Hindlimb muscle (tissue), 1 donor: ENCODE results near the gene DAAM2. TPM values are rescaled to one million over a fixed set of nuclear protein-coding genes. Genes with fewer than 3 reads are reported as not detected.

Source experiments
- DNase-seq: peaks from one replicate; pipeline ENCODE4 v3.0.0-alpha.2; 2013
- polyA plus RNA-seq: library from polyadenylated mRNA; unstranded; fragments of 120-200 nt; gene quantifications from one replicate; pipeline ENCODE4 v1.2.1, GENCODE V29; 2013; ENCODE audit not compliant: insufficient read length

Gene DAAM2
- 43.2 TPM for polyA plus RNA-seq

DNA sequence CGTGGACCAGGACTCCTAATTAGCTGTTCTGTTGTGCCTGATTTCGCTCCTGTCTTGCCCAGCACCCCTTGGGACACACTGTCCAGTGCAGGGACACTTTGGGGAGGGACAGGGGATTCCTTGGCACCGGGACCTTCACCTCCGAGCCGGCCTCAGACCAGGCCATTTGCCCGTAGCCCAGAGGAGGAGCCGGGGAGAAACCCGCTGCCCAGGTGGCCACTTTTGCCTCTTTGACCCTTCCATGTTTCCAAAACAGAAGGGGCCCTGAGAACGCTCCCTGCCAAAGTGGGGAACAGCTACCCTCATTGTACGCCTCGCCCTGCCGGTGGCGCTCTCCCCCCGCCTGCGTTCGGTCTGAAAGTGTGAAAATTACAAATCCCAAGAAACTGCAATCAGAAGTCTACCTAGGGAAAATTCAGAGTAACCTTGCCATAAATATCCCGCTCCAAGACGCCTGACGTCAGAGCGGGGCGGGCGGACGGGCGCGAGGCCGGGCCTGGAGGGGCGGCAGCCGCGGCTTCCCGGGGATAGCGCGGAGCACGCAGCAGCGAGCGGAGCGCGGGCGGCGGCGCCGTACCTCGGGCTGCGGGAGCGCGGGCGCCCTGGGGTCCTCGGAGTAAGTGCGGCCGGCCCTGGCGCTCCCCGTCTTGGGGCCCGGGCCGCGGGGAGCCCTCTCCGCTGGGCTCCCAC, at the start of gene DAAM2:
Gene DAAM2, plus strand, starts transcription at position 527 of the 690 bp plus-strand sequence. CDS start 63,927 bp downstream, outside the sequence.
- DNase-seq, result peak; percentile 84

DNA sequence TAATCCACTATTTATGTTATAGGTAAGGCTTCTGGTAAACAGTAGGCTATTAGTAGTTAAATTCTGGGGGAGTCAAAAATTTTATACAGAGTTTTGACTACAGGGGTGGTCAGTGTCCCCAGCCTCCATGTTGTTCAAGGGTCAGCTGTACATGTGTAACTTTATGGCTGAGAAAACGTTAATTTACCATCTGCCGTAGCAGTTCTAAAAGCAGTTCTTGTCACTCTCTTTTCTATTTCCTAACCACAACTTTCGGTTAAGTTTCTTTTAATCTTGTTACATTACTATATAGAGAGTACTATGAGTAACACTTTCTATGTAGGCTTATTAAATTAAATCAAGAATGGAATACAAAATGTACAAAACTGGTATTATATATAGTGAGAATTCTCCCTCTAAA, 45.4 kb upstream of the DAAM2 start:
- no peak for DNase-seq

GRCh38 chr6:39752835-39753724, 39.1 kb upstream of the DAAM2 start:
- no peak for DNase-seq

DNA sequence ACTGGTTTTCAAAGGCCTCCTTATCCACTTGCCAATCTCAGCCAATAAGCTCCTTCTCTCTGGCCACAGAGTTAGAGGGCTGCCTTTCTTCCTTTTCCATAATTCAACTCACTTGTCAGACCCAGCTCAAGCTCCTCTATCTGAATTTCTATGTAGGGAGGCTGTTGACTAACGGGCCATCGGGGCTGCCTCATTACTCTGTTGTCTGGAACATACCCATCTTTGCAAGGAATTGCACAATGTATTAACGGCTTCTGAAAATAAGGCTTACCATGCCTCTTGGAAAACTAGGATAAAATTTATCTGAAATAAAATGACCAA, 38.5 kb upstream of the DAAM2 start:
- no peak for DNase-seq

- no peak for DNase-seq
These were observed 37.6 kb upstream of the DAAM2 start for GRCh38 chr6:39754514-39755115.

GRCh38 chr6:39755231-39755630, 36.9 kb upstream of the DAAM2 start:
- DNase-seq, result no peak

- no peak for DNase-seq
These were observed 35.6 kb upstream of the DAAM2 start for GRCh38 chr6:39756582-39756981.

GRCh38 chr6:39758905-39759605, 33.1 kb upstream of the DAAM2 start:
- DNase-seq, result no peak

- DNase-seq, result no peak
These were observed 31.8 kb upstream of the DAAM2 start for GRCh38 chr6:39760226-39760952.

DNA sequence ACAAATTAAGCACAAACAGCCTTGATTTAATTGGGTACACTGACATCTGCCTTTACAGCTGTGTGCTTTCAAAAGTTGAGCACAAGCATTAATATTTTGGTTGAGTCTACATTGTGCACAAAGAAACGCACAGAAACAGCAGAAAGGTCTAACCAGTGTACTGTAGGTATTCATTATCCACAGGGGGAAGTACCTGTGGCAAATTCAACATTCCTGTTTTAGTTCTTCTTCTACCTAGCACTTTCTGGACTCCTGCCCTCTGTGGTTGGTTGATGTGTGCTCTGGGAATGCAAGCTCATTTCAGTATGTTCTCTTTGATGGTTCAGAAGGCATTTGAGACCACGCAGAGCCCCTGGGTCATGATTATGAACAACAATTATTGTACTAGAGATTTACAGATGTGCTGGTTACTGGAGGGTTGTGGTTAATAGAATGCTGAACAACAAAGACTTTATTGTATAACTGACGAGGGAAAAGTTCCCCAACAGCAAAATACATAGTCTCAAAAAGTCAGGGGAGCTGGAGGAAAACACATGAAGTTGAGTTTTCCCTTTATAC, 26.6 kb upstream of the DAAM2 start:
- no peak for DNase-seq

- no peak for DNase-seq
These were observed 23.2 kb upstream of the DAAM2 start for GRCh38 chr6:39769012-39769411.

DNA sequence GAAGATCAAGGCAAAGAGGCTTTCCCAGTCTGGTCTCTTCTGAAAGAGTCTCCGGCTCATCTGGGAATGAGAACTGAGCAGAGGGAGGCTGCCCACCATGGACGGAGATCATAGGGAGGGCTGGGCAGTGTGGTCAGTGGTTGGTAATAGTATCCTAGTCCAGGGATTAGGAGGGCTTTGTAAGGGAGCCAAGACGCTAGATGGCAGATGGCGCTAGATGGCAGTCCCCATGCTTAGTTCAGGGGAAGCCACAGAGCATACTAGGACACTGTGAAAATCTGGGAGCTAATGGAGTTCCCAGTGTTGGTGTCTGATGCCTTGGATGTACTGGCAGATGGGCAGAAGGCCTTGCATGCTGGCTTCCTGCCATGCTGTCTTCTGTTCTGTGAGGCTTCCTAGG, 21.7 kb upstream of the DAAM2 start:
- no peak for DNase-seq

DNA sequence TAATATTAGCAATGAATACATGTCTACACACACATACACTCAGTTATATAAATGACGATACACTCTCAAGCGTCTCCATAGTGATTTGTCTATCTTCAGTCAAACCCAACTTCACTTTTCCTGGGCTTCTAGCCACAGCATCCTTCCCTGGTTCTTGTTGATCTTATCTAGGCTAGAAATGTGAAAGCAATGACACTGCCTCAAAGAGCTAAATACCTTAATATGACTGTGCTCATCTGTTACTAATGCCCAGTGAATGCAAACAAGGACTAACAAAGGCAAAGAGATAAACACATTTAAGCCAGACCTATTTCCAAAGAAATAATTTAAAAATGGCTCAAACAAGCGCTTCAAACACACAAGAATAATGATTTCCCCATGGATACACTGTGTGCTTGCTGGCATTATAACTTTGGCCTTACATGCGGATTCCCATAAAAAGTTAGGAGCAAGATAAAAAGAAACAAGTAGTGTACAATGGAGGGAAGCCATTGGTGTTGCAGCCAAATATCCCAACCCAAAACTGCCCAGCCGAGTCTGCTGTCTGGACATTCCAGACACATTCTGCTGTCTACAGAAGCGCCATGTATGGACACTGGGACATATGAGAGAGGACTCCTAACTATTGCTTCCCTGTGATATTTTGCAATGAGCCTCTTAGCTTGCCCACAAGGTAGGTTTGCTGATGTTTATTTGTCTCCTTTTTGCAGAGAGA, 19.5 kb upstream of the DAAM2 start:
- DNase-seq, result no peak

GRCh38 chr6:39773782-39774181, 18.4 kb upstream of the DAAM2 start:
- DNase-seq, result no peak

DNA sequence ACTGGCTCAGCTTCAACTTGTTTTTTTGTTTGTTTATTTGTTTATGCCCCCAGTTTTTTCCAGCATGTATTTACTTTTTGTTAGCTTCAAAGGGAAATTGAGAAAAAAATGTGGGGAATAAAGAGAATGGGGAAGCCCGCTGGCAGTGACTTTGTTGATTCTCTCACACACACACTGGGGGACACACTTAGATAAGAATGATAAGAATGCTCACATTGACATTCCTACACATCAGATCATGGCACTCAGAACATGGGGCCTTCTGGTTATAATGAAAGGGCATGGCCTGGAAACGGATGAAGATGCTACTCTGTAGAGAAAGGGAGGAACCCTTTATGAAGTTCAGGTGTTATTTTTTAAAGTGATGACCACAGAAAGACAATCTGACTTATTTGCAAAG, 15.6 kb upstream of the DAAM2 start:
- no peak for DNase-seq

DNA sequence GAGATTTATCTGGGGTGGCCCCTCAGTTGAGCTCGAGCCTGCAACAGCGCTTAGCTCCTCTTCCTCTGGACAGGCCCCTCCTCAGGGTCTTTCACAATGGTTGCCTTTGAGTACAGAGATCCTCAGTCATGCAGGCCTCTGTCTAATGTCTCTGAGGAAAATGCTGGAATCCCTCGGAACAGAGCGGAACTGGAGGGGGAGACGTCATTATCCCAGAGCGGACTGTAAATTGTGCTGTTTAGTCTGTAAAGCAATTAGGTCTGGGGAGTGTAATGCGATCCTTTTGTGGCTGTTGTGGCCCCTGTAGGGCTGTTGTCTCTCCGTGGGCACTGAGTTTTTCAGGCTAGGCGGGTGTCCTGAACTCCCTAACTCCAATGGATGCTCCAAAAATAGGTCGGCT, 15.0 kb upstream of the DAAM2 start:
- no peak for DNase-seq

- no peak for DNase-seq
These were observed 14.5 kb upstream of the DAAM2 start for GRCh38 chr6:39777661-39778060.

GRCh38 chr6:39778581-39779255, 13.5 kb upstream of the DAAM2 start:
- DNase-seq, result no peak

GRCh38 chr6:39785281-39785680, 6.9 kb upstream of the DAAM2 start:
- DNase-seq, result no peak

- no peak for DNase-seq
These were observed 5.5 kb upstream of the DAAM2 start for GRCh38 chr6:39786649-39787048.

- DNase-seq, result no peak
These were observed 4.9 kb upstream of the DAAM2 start for GRCh38 chr6:39787322-39787721.
